Panc1 (cell line): ENCODE measurements around the gene CAPN11. TPM values are rescaled to one million over a fixed set of nuclear protein-coding genes. Genes with fewer than 3 reads are reported as not detected.

ENCODE experiments used
- ATAC-seq: fragments of 200-7000 bp; cut with Tn5 transposase; 2 replicates; pipeline ENCODE4 v1.9.1; 2020; ENCODE audit warnings: mild to moderate bottlenecking, moderate library complexity
- BruUV-seq: library from RNA; stranded (reverse); fragments of 400-500 nt; replicated peaks from 2 replicates; lab custom pipeline; 2021; lab: Mats Ljungman, UMichigan
- CTCF ChIA-PET: fragments of 300-600 bp; sonication (Branson Sonifier 250); formaldehyde crosslinking; loops from one replicate; lab custom pipeline; 2022; ENCODE audit warnings: antibody characterized with exemption; lab: Charles Lee
- POLR2A ChIA-PET: fragments of 300-600 bp; sonication (Branson Sonifier 250); formaldehyde crosslinking; loops from one replicate; lab custom pipeline; 2022; ENCODE audit warnings: antibody characterized with exemption; lab: Charles Lee
- DNase-seq: peaks from one replicate; pipeline ENCODE4 v3.0.0-alpha.2; 2010; ENCODE audit warnings: low read depth, low spot score
- H3K27ac ChIP-seq: 2 replicates; pipeline ENCODE4 v1.5.1; 2011; ENCODE audit warnings: mild to moderate bottlenecking, low read length, inconsistent platforms
- H3K27me3 ChIP-seq: fragments of 200-500 bp; sonication (Bioruptor generic); 2 replicates; pipeline ENCODE4 v1.6.0; 2014; ENCODE audit warnings: low read length, inconsistent platforms; ENCODE audit not compliant: control insufficient read depth, insufficient read depth
- H3K36me3 ChIP-seq: fragments of 200-500 bp; sonication (Bioruptor generic); 2 replicates; pipeline ENCODE4 v1.5.1; 2014; ENCODE audit warnings: inconsistent platforms, mild to moderate bottlenecking, low read length, moderate library complexity; ENCODE audit not compliant: control insufficient read depth, insufficient read depth
- H3K4me1 ChIP-seq: 2 replicates; pipeline ENCODE4 v1.5.1; 2011; ENCODE audit warnings: inconsistent platforms, mild to moderate bottlenecking, low read length, moderate library complexity; ENCODE audit not compliant: control insufficient read depth, insufficient read depth
- H3K4me3 ChIP-seq, 2 experiments: 2 replicates each; pipeline ENCODE4 v1.5.1; 2011 to 2012; ENCODE audit warnings: low read depth in 2 of 2, low read length in 2 of 2, mild to moderate bottlenecking in 2 of 2, inconsistent platforms in 1 of 2, moderate library complexity in 1 of 2
- H3K9me3 ChIP-seq: fragments of 200-500 bp; sonication (Bioruptor generic); 2 replicates; pipeline ENCODE4 v1.5.1; 2014; ENCODE audit warnings: low read depth, mild to moderate bottlenecking, inconsistent platforms, low read length, moderate library complexity; ENCODE audit not compliant: control insufficient read depth, insufficient read depth
- CTCF ChIP-seq: fragments of 450-650 bp; IDR thresholded peaks from 2 replicates; pipeline ENCODE4 v1.5.1; 2017; ENCODE audit warnings: mild to moderate bottlenecking
- POLR2AphosphoS5 ChIP-seq: IDR thresholded peaks from 2 replicates; pipeline ENCODE4 v1.6.1; 2012; ENCODE audit warnings: mild to moderate bottlenecking, low read depth, low read length, moderate library complexity
- REST ChIP-seq, 2 experiments: IDR thresholded peaks; 2 replicates each; pipeline ENCODE4 v1.6.1; 2011 to 2012; ENCODE audit warnings: low read depth in 2 of 2, control low read depth in 1 of 2, low read length in 1 of 2, mild to moderate bottlenecking in 1 of 2, moderate library complexity in 1 of 2; ENCODE audit not compliant: insufficient read depth in 1 of 2
- SIN3A ChIP-seq: IDR thresholded peaks from 2 replicates; pipeline ENCODE4 v1.6.1; 2012; ENCODE audit warnings: low read depth, mild to moderate bottlenecking, low read length, moderate library complexity, borderline replicate concordance; ENCODE audit not compliant: insufficient read depth
- TCF7L2 ChIP-seq: IDR thresholded peaks from 2 replicates; pipeline ENCODE4 v1.6.1; 2011; ENCODE audit warnings: mild to moderate bottlenecking, low read depth, low read length, inconsistent platforms
- in situ Hi-C: cut with HindIII; loops from 2 replicates; pipeline ENCODE4 v1.10.0; 2016; ENCODE audit warnings: low sequenced_read_pairs, low pct_unique_long_range_greater_than_20kb
- intact Hi-C: fragments of 100-400 bp; cut with micrococcal nuclease; formaldehyde crosslinking; loops from one replicate; pipeline ENCODE4 v1.10.0; 2022; ENCODE audit not compliant: unreplicated experiment
- total RNA-seq: library from RNA; stranded (reverse); gene quantifications from one replicate; pipeline ENCODE4 v1.2.1, GENCODE V29; 2021; ENCODE audit not compliant: unreplicated experiment

The CAPN11 gene
- total RNA-seq, 1 experiment from 2014 or later = 1.2 TPM

- ATAC-seq = no peak
- Histone ChIP-seq H3K4me1 (peaks cover 61% of the 10 kb centered on the region), H3K4me3 (no peak overlapping the region), H3K27ac (peak overlapping the region; percentile 92), H3K36me3 (peaks cover 7% of the 10 kb centered on the region), H3K27me3 (no peaks in the 10 kb centered on the region), H3K9me3 (no peaks in the 10 kb centered on the region)
- in situ Hi-C loops (no loop called here), intact Hi-C loops (loop anchor here (1.0 to 5.0 kb wide), 2 partner anchors 9 to 131 kb away; no protein-coding TSS in a partner anchor)
- BruUV-seq = TSS peak; percentile 43
- TF ChIP-seq CTCF (no peak), POLR2AphosphoS5 (no peak), TCF7L2 (no peak), REST (IDR thresholded peaks at IDR 0.05; ENCODE audit: insufficient read depth in 1 of 2, low read depth in 2 of 2, low read length in 1 of 2) (no peak), SIN3A (no peak)
- POLR2A ChIA-PET = no interaction called here
- no peak for DNase-seq
- CTCF ChIA-PET = interaction anchor here (0.6 to 1.7 kb wide), 6 partner anchors 9 to 658 kb away, joined by 3 to 11 read pairs (median 4); partner anchors contain the start of genes POLH and XPO5
Measured at GRCh38 chr6:44233567-44234100, 75.0 kb downstream of the CAPN11 start.

Other genes starting within 250 kb of the CAPN11 start
- 82.0 TPM for gene MRPL14, start 31.4 kb upstream of the CAPN11 start, total RNA-seq
- gene TMEM63B, start 31.3 kb upstream of the CAPN11 start, total RNA-seq = 54.1 TPM
- 1.8 TPM for gene MYMX, start 58.1 kb downstream of the CAPN11 start, total RNA-seq
- gene SLC29A1, start 64.8 kb downstream of the CAPN11 start, total RNA-seq = 263 TPM
- gene HSP90AB1, start 88.3 kb downstream of the CAPN11 start, total RNA-seq = 1,253 TPM
- 105 TPM for gene SLC35B2, start 98.7 kb downstream of the CAPN11 start, total RNA-seq
- gene NFKBIE, start 106.7 kb downstream of the CAPN11 start, total RNA-seq = 24.9 TPM
- 0.18 TPM for gene TMEM151B, start 111.6 kb downstream of the CAPN11 start, total RNA-seq
- gene AARS2, start 154.5 kb downstream of the CAPN11 start, total RNA-seq = 13.1 TPM
- gene SPATS1, start 183.8 kb downstream of the CAPN11 start, total RNA-seq = not detected
- 23.3 TPM for gene CDC5L, start 228.9 kb downstream of the CAPN11 start, total RNA-seq